HepG2 (cell line): ENCODE results near the gene GPLD1. TPM values are rescaled to one million over a fixed set of nuclear protein-coding genes. Genes with fewer than 3 reads are reported as not detected.
A peak's percentile ranks its signal among the peaks of the same experiment; 100 is the strongest.

Source experiments
- ARID4A ChIP-seq: sonication (generic); formaldehyde crosslinking; IDR thresholded peaks from 2 replicates; pipeline ENCODE4 v1.5.0; 2020; ENCODE audit warnings: mild to moderate bottlenecking, missing genetic modification reagents, borderline replicate concordance
- ATF3 ChIP-seq: sonication (generic); formaldehyde crosslinking; IDR thresholded peaks from 2 replicates; pipeline ENCODE4 v1.4.0; 2020; ENCODE audit warnings: missing genetic modification reagents
- HMGXB3 ChIP-seq: sonication (generic); formaldehyde crosslinking; IDR thresholded peaks from 2 replicates; pipeline ENCODE4 v1.4.0; 2020; ENCODE audit warnings: missing genetic modification reagents, borderline replicate concordance
- IKZF4 ChIP-seq: sonication (generic); formaldehyde crosslinking; IDR thresholded peaks from 2 replicates; pipeline ENCODE4 v1.5.1; 2020; ENCODE audit warnings: borderline replicate concordance, mild to moderate bottlenecking, low read depth, missing genetic modification reagents; ENCODE audit errors: not compliant biosample characterization
- KLF11 ChIP-seq: IDR thresholded peaks from 2 replicates; pipeline ENCODE4 v1.6.1; 2016; ENCODE audit warnings: missing compliant biosample characterization
- NCOA2 ChIP-seq: sonication (generic); formaldehyde crosslinking; IDR thresholded peaks from 2 replicates; pipeline ENCODE4 v1.8.0; 2022; ENCODE audit warnings: inconsistent platforms
- U2AF2 ChIP-seq: fragments of 200-400 bp; formaldehyde crosslinking; IDR thresholded peaks from 2 replicates; pipeline ENCODE4 v1.6.1; 2017; ENCODE audit warnings: low read depth, mild to moderate bottlenecking, low read length
- ZNF691 ChIP-seq: sonication (generic); formaldehyde crosslinking; IDR thresholded peaks from 2 replicates; pipeline ENCODE4 v1.4.0; 2020; ENCODE audit warnings: missing genetic modification reagents, low read depth, mild to moderate bottlenecking, borderline replicate concordance
- polyA plus RNA-seq, 8 experiments: library from polyadenylated mRNA; depleted of rRNA in 3 of 8; stranded (reverse) in 7 of 8; unstranded in 1 of 8; fragments of >200 nt; fragmentation: Illumina TruSeq in 4 of 8; extraction: Trizol in 4 of 8; gene quantifications; 2 replicates each; pipeline versions ENCODE4 v1.2.1 to v1.2.3, GENCODE V29; 2011 to 2016; ENCODE audit warnings: low read depth in 4 of 8, missing spikeins in 1 of 8, mixed read lengths in 1 of 8; ENCODE audit not compliant: insufficient read depth in 1 of 8
- total RNA-seq, 5 experiments: library from RNA; depleted of rRNA; stranded (reverse); fragments of >200 nt; fragmentation: Illumina TruSeq; extraction: Trizol; gene quantifications; 2 replicates each; pipeline ENCODE4 v1.2.3, GENCODE V29; 2016; ENCODE audit warnings: low read depth in 1 of 5
- TF ChIP-seq, protein P1 (sequence below): sonication (generic); formaldehyde crosslinking; IDR thresholded peaks from 2 replicates; pipeline ENCODE4 v1.5.0; 2020; ENCODE audit warnings: mild to moderate bottlenecking, missing genetic modification reagents
- TF ChIP-seq, protein P2 (sequence below): sonication (generic); formaldehyde crosslinking; IDR thresholded peaks from 2 replicates; pipeline ENCODE4 v1.4.0; 2020; ENCODE audit warnings: missing genetic modification reagents

The GPLD1 gene
- total and polyA plus RNA-seq, 2 of the 13 experiments (the other 11 are each of a cell fraction or from before 2014, with no cell fraction given): 6.2 to 7.6 TPM

DNA sequence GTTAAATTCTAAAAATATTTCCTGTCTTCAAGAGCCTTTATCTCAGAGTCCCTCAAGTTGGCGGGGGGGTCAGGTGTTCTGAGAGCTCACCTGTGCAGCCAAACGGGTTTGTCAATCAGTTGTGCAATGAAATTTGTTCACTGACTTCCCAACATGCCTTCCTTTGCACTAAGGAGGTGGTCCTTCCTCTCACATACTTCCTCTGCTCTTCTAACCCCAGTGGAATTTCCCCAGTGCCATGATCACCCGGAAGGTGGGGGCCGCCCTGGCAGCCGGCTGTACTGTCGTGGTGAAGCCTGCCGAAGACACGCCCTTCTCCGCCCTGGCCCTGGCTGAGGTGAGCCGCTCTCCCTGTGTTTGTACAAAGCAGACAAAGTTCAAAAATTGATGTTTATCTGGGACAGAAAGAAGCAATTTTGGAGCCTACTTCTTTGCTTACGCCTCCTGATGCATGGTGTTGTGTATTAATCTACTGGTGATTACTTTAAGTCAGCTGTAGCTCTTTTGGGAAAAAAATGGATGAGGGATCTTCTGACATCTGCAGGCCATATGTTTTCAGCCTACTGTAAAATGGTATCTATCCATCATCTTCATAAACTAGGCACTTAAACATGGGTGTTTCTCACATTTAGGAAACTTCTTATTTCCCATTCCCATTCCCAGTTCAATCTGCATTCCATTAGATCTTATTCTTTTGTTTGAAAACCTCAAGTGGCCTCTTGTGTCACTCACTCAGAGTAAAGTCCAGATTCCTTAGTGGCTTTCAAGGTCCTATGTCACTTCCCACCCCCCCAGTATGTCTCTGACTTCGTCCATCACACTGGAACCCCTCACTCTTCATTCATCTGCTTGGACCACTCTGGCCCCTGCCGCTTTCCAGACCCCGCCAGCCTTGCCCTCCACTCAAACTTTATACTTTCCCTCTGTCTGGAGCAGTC lies 15.5 kb upstream of the GPLD1 start (continued):
- TF ChIP-seq, protein P1, sequence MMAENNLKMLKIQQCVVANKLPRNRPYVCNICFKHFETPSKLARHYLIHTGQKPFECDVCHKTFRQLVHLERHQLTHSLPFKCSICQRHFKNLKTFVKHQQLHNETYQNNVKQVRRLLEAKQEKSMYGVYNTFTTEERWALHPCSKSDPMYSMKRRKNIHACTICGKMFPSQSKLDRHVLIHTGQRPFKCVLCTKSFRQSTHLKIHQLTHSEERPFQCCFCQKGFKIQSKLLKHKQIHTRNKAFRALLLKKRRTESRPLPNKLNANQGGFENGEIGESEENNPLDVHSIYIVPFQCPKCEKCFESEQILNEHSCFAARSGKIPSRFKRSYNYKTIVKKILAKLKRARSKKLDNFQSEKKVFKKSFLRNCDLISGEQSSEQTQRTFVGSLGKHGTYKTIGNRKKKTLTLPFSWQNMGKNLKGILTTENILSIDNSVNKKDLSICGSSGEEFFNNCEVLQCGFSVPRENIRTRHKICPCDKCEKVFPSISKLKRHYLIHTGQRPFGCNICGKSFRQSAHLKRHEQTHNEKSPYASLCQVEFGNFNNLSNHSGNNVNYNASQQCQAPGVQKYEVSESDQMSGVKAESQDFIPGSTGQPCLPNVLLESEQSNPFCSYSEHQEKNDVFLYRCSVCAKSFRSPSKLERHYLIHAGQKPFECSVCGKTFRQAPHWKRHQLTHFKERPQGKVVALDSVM: no peak
- TF ChIP-seq ZNF691 (no peak), ATF3 (CRISPR knock-in tag) (no peak), U2AF2 (no peak), HMGXB3 (CRISPR knock-in tag) (peak; percentile 70; the same call in 1 of the 2 replicates), ARID4A (no peak; the same call in 1 of the 2 replicates), IKZF4 (no peak), NCOA2 (CRISPR knock-in tag) (peak; percentile 73), KLF11 (no peak; the same call in 1 of the 2 replicates)
- TF ChIP-seq, protein P2, sequence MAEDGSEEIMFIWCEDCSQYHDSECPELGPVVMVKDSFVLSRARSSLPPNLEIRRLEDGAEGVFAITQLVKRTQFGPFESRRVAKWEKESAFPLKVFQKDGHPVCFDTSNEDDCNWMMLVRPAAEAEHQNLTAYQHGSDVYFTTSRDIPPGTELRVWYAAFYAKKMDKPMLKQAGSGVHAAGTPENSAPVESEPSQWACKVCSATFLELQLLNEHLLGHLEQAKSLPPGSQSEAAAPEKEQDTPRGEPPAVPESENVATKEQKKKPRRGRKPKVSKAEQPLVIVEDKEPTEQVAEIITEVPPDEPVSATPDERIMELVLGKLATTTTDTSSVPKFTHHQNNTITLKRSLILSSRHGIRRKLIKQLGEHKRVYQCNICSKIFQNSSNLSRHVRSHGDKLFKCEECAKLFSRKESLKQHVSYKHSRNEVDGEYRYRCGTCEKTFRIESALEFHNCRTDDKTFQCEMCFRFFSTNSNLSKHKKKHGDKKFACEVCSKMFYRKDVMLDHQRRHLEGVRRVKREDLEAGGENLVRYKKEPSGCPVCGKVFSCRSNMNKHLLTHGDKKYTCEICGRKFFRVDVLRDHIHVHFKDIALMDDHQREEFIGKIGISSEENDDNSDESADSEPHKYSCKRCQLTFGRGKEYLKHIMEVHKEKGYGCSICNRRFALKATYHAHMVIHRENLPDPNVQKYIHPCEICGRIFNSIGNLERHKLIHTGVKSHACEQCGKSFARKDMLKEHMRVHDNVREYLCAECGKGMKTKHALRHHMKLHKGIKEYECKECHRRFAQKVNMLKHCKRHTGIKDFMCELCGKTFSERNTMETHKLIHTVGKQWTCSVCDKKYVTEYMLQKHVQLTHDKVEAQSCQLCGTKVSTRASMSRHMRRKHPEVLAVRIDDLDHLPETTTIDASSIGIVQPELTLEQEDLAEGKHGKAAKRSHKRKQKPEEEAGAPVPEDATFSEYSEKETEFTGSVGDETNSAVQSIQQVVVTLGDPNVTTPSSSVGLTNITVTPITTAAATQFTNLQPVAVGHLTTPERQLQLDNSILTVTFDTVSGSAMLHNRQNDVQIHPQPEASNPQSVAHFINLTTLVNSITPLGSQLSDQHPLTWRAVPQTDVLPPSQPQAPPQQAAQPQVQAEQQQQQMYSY: no peak
